Measurements from ENCODE around the gene IFI6. TPM values are rescaled to one million over a fixed set of nuclear protein-coding genes. Genes with fewer than 3 reads are reported as not detected.
"Not testable (repeated sequence)": the region's sequence is repeated elsewhere in the genome, so short reads cannot be mapped to it uniquely, and the experiment has no call there.

Gene IFI6
- total RNA-seq, 2 experiments from 2014 or later = 461 to 1,077 TPM

DNA sequence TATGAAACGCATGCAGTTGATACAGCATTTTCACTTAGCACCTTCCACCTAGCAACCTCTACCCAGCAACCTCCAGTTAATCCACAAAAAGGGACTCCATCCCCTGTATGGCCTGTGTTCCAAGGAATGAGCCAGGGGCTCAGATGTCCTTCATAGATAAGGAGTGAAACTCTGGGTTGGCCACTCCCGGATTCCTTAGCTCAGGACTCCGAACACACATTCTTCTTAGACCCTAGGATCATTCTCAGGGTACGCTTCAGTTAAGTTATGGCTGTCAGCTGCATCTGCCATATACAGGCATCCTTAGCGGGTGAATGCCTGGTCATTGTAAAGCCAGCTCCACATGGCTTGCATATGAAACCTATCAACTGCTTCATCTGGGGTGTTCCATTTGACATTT, 15.9 kb upstream of the IFI6 start:
- Mint-ChIP-seq H3K27me3 (peaks cover 12% of the 10 kb centered on the region), H3K36me3 (peaks cover 7% of the 10 kb centered on the region), H3K4me1 (peaks cover 16% of the 10 kb centered on the region), H3K27ac (no peak overlapping the region), H3K9me3 (ENCODE audit: low read depth) (no peaks in the 10 kb centered on the region), H3K4me3 (no peak overlapping the region)
- CTCF ChIA-PET = no interaction called here
- no peak for ATAC-seq
- no peak for DNase-seq

DNA sequence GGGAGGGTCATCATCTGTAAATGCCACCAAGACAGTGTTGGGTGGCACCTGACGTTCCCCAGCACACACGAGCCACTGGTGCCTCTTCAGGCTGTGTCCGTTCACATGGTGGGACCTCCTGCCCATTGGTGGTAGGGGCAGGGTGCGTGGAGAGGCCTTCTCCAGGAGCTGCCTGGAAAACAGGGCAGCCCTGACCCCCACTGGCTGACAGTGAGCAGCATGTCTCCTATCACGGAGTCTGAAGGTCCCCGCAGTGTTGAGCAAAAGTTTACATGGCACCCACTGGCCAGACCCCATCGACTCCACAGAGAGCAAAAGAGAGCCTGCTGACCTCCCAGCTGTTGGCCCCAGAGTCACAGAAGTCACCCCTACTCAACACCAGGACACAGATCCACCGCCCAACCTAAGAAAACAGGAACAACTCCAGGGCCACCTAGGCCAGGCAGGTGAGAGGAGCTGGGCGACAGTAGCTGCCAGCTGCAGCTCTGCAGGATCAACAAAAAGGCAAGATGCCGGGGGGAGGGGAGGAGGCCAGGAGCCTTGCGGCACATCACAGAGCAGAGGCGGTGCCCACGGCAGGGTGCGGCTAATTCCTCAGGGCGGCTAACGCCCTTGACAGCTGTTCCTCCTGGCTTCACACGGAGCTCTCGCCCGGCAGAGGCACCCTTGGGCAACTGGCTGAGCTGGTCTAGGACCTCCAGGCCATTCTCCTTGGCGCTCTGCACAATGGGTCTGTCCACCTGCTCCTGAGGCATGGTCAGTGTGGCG, 14.4 kb upstream of the IFI6 start:
- no peak overlapping the region for H3K27ac Mint-ChIP-seq
- no peak overlapping the region for H3K4me3 Mint-ChIP-seq
- DNase-seq (no peak), ATAC-seq (no peak)
- CTCF ChIA-PET = no interaction called here
- peaks cover 5% of the 10 kb centered on the region for H3K9me3 Mint-ChIP-seq (ENCODE audit: low read depth)
- H3K4me1 Mint-ChIP-seq = peaks cover 16% of the 10 kb centered on the region
- H3K27me3 Mint-ChIP-seq = peaks cover 6% of the 10 kb centered on the region
- H3K36me3 Mint-ChIP-seq = peaks cover 9% of the 10 kb centered on the region

DNA sequence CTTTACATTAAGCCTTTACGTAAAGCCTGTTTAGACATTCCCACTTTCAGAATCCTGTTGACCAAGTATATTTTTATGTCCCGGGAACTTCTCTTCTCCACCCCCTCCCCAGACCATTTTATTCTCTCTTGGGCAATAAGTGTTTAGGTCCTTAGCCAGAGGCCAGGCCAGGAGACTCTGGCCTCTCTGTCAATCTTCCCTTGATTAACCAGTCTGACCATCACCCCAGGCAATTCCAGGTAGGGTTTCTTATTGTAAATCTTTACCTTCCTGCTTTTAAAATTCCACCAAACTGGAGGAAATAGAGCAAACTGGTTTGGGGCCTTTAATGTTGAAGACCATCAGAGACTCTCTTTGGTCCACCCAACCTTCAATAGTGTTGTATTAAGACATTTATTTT, 12.2 kb upstream of the IFI6 start:
- H3K4me3 Mint-ChIP-seq = no peak overlapping the region
- H3K27ac Mint-ChIP-seq = no peak overlapping the region
- H3K27me3 Mint-ChIP-seq = peaks cover 6% of the 10 kb centered on the region
- ATAC-seq = no peak
- DNase-seq = no peak
- H3K4me1 Mint-ChIP-seq = peaks cover 1% of the 10 kb centered on the region
- H3K9me3 Mint-ChIP-seq (ENCODE audit: low read depth) = peaks cover 13% of the 10 kb centered on the region
- CTCF ChIA-PET = no interaction called here
- peaks cover 11% of the 10 kb centered on the region for H3K36me3 Mint-ChIP-seq

DNA sequence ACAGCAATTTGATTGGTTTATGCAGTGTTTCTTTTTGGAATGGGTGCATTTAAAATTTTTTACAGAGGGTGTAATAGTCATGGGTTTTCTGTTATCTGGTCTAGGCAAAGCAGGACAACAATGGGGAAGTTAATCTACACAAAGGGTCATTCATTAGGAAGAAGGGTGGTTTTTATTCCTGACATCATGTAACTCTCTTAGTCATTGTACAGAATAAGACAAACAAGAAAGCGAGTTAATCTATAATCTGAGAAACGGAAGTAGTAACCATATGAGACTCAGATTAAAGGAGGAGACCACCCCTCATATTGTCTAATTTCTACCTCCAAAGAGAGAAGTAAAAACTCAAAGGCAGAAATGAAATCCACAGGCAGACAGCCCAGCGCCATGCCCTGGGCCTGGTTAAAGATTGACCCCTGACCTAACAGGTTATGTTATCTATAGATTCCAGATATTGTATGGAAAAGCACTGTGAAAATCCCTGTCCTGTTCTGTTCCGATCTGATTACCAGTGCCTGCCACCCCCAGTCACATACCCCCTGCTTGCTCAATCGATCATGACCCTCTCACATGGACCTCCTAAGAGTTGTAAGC, 10.5 kb upstream of the IFI6 start:
- no peak overlapping the region for H3K27ac Mint-ChIP-seq
- ATAC-seq (no peak), DNase-seq (no peak)
- H3K4me1 Mint-ChIP-seq = no peaks in the 10 kb centered on the region
- H3K36me3 Mint-ChIP-seq = peaks cover 13% of the 10 kb centered on the region
- peaks cover 8% of the 10 kb centered on the region for H3K27me3 Mint-ChIP-seq
- CTCF ChIA-PET = interaction anchor here (0.8 to 1.1 kb wide), 2 partner anchors 9 to 13 kb away, joined by 3 to 4 read pairs; no protein-coding TSS in a partner anchor
- H3K4me3 Mint-ChIP-seq = no peak overlapping the region
- peaks cover 16% of the 10 kb centered on the region for H3K9me3 Mint-ChIP-seq (ENCODE audit: low read depth)

DNA sequence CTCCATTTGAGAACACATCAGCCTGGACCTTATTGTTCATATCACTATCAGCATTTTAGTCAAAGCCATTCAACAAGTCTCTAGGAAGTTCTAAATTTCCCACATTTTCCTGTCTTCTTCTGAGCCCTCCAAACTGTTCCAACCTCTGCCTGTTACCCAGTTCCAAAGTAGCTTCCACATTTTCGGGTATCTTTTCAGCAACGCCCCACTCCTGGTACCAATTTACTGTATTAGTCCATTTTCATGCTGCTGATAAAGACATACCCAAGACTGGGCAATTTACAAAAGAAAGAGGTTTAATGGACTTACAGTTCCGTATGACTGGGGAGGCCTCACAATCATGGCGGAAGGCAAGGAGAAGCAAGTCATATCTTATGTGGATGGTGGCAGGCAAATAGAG, 9.6 kb upstream of the IFI6 start:
- H3K4me3 Mint-ChIP-seq, H3K4me1 Mint-ChIP-seq, H3K27ac Mint-ChIP-seq, DNase-seq, H3K27me3 Mint-ChIP-seq, ATAC-seq: not testable (repeated sequence)
- peaks cover 16% of the 10 kb centered on the region for H3K9me3 Mint-ChIP-seq (ENCODE audit: low read depth)
- peaks cover 13% of the 10 kb centered on the region for H3K36me3 Mint-ChIP-seq
- CTCF ChIA-PET = interaction anchor here (2.6 kb wide), 1 partner anchor 12 kb away, joined by 8 read pairs; no protein-coding TSS in a partner anchor

- not testable (repeated sequence) for H3K27me3 Mint-ChIP-seq, H3K27ac Mint-ChIP-seq, DNase-seq, H3K4me3 Mint-ChIP-seq, ATAC-seq, H3K4me1 Mint-ChIP-seq
- CTCF ChIA-PET = interaction anchor here (1.0 to 2.6 kb wide), 2 partner anchors 9 to 11 kb away, joined by 3 to 8 read pairs; no protein-coding TSS in a partner anchor
- peaks cover 13% of the 10 kb centered on the region for H3K36me3 Mint-ChIP-seq
- peaks cover 16% of the 10 kb centered on the region for H3K9me3 Mint-ChIP-seq (ENCODE audit: low read depth)
Observed at GRCh38 chr1:27680225-27680791, 8.3 kb upstream of the IFI6 start.

- CTCF ChIA-PET = no interaction called here
- Mint-ChIP-seq H3K4me1 (no peaks in the 10 kb centered on the region), H3K27me3 (peaks cover 2% of the 10 kb centered on the region), H3K4me3 (no peak overlapping the region), H3K36me3 (peaks cover 13% of the 10 kb centered on the region), H3K27ac (no peak overlapping the region), H3K9me3 (ENCODE audit: low read depth) (peaks cover 16% of the 10 kb centered on the region)
- DNase-seq (no peak), ATAC-seq (no peak)
Observed at GRCh38 chr1:27678747-27679146, 6.8 kb upstream of the IFI6 start.

- H3K27me3 Mint-ChIP-seq = peaks cover 2% of the 10 kb centered on the region
- no peak overlapping the region for H3K4me3 Mint-ChIP-seq
- CTCF ChIA-PET = no interaction called here
- H3K27ac Mint-ChIP-seq = no peak overlapping the region
- ATAC-seq (no peak), DNase-seq (no peak)
- peaks cover 16% of the 10 kb centered on the region for H3K36me3 Mint-ChIP-seq
- peaks cover 14% of the 10 kb centered on the region for H3K4me1 Mint-ChIP-seq
- H3K9me3 Mint-ChIP-seq (ENCODE audit: low read depth) = peaks cover 11% of the 10 kb centered on the region
Observed at GRCh38 chr1:27676410-27676809, 4.4 kb upstream of the IFI6 start.

DNA sequence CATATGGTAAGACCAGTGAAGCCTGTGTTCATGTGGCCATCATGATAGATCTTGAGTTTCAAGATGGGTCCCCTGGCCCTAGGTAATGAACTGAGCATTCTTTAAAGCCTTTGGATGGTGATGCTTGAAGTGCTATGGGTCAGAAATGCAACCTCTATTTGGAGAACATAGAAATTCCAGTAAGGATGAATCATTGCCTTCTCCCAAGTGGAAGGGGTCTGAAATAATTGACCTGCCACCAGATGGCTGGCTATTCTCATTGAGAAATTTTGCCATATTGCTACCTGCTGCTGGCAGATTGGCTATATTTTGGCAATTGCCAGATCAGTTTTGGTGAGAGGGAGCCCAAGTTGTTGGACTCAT, 739 bp upstream of the IFI6 start:
- Mint-ChIP-seq H3K4me1 (peaks cover 40% of the 10 kb centered on the region), H3K36me3 (peaks cover 37% of the 10 kb centered on the region), H3K4me3 (peak overlapping the region; percentile 99), H3K27me3 (no peaks in the 10 kb centered on the region), H3K27ac (peak overlapping the region; percentile 98), H3K9me3 (ENCODE audit: low read depth) (no peaks in the 10 kb centered on the region)
- no peak for DNase-seq
- no peak for ATAC-seq
- CTCF ChIA-PET = interaction anchor here (0.5 to 13.0 kb wide), 13 partner anchors 10 to 518 kb away, joined by 3 to 536 read pairs (median 4); partner anchors contain the start of genes AHDC1, FAM76A, SLC9A1 and STX12

DNA sequence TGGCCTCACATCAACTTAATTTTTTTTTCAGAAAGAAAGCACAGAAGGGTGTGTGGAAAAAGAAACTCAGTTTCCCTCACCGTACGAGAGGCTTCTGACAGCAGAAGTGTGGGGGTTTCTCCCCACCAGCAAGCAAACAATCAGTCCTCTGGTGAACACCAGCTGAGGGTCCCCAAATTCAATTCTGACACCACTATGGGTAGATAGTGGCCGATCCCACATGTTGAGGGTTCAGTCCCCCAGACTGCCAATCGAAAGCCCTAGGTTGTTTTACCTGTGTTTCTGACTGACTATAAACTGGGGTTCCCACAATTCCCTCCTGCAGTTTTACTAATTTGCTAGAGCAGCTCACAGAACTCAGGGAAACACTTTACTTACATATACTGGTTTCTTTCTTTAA, 2.1 kb downstream of the IFI6 start:
- no peak for ATAC-seq
- CTCF ChIA-PET = interaction anchor here (0.6 to 13.0 kb wide), 36 partner anchors 9 to 370 kb away, joined by 3 to 536 read pairs (median 4); partner anchors contain the start of genes AHDC1, FAM76A, PPP1R8 and STX12
- H3K4me1 Mint-ChIP-seq = peaks cover 59% of the 10 kb centered on the region
- peak overlapping the region; percentile 99 for H3K4me3 Mint-ChIP-seq
- peaks cover 60% of the 10 kb centered on the region for H3K36me3 Mint-ChIP-seq
- H3K27me3 Mint-ChIP-seq = no peaks in the 10 kb centered on the region
- DNase-seq = no peak
- H3K27ac Mint-ChIP-seq = peak overlapping the region; percentile 72
- no peaks in the 10 kb centered on the region for H3K9me3 Mint-ChIP-seq (ENCODE audit: low read depth)

GRCh38 chr1:27668808-27669723, 2.9 kb downstream of the IFI6 start:
- H3K4me3 Mint-ChIP-seq = peak overlapping the region; percentile 99
- ATAC-seq (peak; percentile 25), DNase-seq (peak; percentile 87)
- H3K36me3 Mint-ChIP-seq = peaks cover 60% of the 10 kb centered on the region
- no peaks in the 10 kb centered on the region for H3K27me3 Mint-ChIP-seq
- no peaks in the 10 kb centered on the region for H3K9me3 Mint-ChIP-seq (ENCODE audit: low read depth)
- peaks cover 65% of the 10 kb centered on the region for H3K4me1 Mint-ChIP-seq
- H3K27ac Mint-ChIP-seq = peak overlapping the region; percentile 72
- CTCF ChIA-PET = interaction anchor here (0.6 to 13.0 kb wide), 33 partner anchors 8 to 369 kb away, joined by 3 to 536 read pairs (median 5); partner anchors contain the start of genes AHDC1, FAM76A, PPP1R8 and STX12

DNA sequence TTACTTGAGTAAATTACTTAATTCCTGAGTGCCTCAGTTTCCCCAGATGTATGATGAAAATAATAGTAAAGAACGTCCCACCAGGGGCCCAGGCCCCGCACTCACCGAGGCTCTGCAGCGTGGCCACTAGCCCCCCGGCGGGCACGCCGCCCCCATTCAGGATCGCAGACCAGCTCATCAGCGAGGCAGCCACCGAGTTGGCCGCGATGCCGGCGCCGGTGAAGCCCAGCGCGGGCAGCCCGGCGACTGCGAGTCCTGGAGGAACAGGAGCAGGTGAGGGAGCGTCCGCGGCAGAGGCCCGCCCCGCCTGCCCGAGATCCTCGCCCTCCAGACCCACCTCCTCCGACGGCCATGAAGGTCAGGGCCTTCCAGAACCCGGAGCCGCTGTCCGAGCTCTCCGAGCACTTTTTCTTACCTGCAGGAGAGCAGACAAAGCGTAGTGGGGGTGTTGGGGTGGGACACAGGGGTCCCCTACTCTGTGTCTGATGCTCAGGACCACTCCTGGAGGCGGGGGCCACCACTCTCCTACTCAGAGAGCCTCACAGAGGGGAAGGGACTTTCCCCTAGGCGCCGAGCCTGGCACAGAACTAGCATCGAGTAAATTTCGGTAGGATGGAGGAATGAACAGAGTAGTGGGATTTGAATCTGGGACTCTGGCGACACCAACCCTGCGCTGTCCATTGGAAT, 3.7 kb downstream of the IFI6 start:
- H3K27me3 Mint-ChIP-seq = no peaks in the 10 kb centered on the region
- H3K36me3 Mint-ChIP-seq = peaks cover 60% of the 10 kb centered on the region
- peaks cover 64% of the 10 kb centered on the region for H3K4me1 Mint-ChIP-seq
- no peak overlapping the region for H3K27ac Mint-ChIP-seq
- ATAC-seq (no peak), DNase-seq (no peak)
- H3K4me3 Mint-ChIP-seq = peak overlapping the region; percentile 99
- H3K9me3 Mint-ChIP-seq (ENCODE audit: low read depth) = no peaks in the 10 kb centered on the region
- CTCF ChIA-PET = interaction anchor here (2.1 to 13.0 kb wide), 2 partner anchors 53 to 100 kb away, joined by 6 to 536 read pairs; partner anchors contain the start of gene AHDC1
